Measurements from ENCODE around the gene UAP1L1. TPM values are rescaled to one million over a fixed set of nuclear protein-coding genes. Genes with fewer than 3 reads are reported as not detected.

UAP1L1 gene
- total and polyA plus RNA-seq, 9 of the 15 experiments (the other 6 are each of a cell fraction or from before 2014, with no cell fraction given): 0.20 to 8.6 (median 3.7) TPM

GRCh38 chr9:137114613-137115393 is 37.5 kb downstream of the UAP1L1 start, which contains the start of gene DPP7 (continued):
- no peak for TF ChIP-seq POLR3A (IDR thresholded peaks at IDR 0.05; ENCODE audit: borderline replicate concordance, extremely low read depth, insufficient read depth, insufficient read length)
- peak; percentile 93 for TF ChIP-seq ZNF592 (IDR thresholded peaks at IDR 0.05)
- TF ChIP-seq IFI16 (CRISPR knock-in tag; IDR thresholded peaks at IDR 0.05): no peak
- no peak for TF ChIP-seq ZNF347 (CRISPR knock-in tag; IDR thresholded peaks at IDR 0.05; ENCODE audit: low read depth)

Measured in K562 (cell line).